Glomerular endothelial cell (primary cell): Measurements from ENCODE around the gene PIAS3. TPM values are rescaled to one million over a fixed set of nuclear protein-coding genes. Genes with fewer than 3 reads are reported as not detected.

Source experiments
- DNase-seq: peaks from one replicate; pipeline ENCODE4 v3.0.0-alpha.2; 2011; ENCODE audit warnings: low read depth, low spot score; ENCODE audit errors: extremely low read depth
- total RNA-seq: library from RNA; depleted of rRNA; stranded (reverse); fragments of >200 nt; gene quantifications from 2 replicates; pipeline ENCODE4 v1.2.3, GENCODE V29; 2015

The PIAS3 gene
- 28.8 and 37.5 TPM in 2 replicates for total RNA-seq

DNA sequence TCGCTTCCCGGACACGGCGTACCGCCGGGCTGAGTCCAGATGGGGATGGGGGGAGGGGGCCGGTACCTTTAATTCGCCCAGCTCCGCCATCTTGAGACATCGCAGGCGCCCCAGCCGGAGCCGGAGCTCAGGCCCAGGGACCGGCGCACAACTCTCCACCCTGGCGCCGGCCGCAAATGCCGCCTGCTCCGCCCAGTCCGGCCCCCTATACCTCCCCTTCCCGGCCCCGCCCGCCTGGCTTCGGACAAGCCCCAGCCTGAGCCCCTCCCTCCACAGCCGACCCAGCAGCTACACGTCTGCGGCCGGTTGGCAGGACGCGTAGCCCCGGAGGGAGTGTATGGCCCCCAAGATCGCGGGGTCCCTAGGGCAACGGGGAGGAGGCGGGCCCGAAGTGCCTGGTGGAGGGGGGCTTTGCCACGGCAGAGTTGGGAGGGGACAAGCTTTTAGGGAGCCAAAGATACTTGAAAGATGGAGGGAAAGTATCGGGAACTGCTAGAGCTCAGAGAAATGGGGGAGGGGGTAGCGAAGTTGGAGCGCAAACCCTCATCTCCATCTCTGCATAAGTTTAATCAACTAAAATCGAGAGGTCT lies at the start of gene PIAS3:
PIAS3 (minus strand) TSS at position 181 of the 590 bp plus-strand sequence; CDS start at position 90, 91 bp downstream.
- DNase-seq = peak; percentile 20

DNA sequence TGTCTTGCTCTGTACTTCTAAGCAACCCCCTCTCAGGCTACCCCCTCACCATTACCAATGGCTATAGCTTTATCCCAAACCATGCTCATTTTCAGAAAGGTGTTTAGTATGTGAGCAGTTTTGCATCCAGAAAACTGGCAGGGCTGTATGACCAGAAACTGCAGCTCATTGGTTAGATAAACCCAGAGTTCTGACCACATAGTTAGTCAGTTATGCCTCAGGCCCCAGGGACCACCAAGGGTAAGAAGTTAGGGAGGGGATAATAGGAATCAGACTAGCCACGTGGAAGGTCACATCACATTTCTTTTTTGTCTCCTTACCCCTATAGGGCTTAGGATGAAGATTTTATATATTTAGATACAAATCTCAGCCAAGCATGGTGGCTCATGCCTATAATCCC lies 49.8 kb upstream of the PIAS3 start:
- DNase-seq = no peak

DNA sequence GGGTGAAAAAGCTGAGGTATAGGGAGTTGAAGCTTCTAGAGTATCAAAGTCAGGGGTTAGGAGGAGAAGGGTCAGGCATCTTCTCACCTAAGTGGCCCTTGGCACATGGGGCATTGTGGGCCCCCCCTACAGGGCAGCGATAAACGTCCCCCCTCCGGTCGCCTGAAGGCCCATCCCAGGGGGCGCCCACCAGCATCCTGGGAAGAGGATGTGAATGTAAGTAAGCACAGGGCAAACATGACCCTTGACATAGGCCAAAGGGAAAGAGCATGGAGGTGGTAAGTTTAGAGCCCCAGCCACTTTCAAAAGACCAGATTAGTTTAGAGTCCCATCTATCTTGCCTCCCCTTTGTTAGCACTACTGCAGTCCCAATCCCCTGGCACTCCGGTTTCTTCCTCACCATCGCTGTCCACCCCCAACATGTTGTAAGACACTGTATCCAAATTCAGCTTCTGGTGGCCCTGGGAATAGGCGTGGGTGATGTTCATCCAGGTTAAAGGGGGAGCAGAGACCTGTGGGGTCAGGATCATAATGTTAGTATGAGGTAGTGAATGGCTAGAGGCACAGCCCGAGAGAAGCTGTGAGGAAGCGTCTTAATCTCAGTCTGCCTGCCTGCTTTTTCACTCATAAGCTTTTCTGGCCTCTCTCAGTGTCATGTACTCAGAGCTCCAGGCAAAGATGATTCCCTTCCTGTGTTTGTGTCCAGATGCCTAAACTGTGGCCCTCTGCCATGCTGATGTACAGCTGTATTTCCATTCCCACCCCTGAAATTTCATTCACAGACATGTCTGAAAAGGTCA lies 48.3 kb upstream of the PIAS3 start:
- no peak for DNase-seq

DNA sequence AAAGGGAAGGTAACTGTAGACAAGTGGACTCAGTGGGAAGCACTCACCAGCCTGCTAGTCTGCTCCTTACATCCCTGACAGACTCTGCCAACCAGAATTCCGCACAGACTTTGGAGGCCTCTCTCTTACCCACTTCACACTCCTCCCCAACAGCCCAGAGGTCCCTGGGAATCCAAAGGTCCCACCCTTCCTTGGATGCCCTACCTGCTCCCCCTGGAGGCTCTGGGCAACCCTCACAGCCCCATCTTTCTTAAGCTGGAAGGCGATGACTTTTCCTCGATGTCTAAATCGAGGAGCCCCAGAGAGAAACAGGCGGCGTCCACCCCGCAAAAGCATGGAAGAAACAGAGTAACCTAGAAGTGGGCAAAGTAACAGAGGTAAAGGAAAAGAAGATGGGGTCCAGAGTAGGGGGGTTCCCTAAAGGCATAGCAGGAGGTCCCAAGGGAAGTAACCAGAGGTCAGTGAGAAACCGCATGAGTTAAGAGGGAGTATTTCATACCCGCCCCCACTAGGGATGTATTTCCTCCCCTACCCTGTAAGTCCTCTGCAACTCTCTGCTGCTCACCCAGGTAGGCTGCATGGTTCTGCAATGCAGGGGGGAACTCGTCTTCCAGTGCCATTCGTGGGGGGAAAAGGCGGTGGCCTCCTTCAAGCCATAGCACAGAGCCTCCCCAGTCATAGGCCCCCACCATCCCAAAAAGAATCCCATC lies 42.6 kb upstream of the PIAS3 start:
- DNase-seq = no peak

DNA sequence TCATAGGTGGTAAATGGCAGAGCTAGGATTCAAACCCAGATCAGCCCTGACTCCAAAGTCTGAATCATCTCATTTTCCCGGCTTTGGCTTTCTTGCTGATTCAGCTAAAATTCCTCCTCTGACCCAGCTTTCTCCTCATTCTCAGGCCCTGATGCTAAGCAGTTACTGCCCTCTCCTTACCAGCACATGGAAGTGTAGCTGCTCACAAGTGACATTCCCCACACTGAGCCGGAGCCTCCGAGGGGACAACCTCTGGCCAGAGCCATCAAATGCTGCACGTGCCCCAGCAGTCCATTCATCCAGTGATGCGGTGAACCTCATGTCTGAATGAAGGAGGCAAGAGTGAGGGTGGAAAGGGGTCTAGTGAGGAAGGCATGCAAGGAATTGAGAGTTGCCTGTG lies 39.9 kb upstream of the PIAS3 start:
- no peak for DNase-seq

DNA sequence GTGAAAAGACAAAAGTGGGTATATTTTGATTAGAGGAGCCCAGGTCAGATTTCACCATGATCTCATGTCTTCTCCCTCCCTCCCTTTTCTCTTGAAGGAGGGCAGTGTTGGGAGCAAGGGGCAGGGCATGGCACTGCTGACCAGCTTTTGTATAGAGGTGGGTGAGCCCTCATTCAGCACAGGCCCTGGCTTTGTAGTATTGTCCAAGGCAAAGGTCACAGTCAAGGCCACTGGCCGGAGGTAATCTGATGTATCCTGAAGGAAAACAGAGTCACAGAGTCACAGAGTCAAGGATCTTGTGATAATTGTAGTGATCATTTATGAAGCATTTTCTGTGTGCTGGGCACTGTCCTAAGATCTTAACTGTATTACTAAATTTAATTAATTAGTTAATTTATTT lies 39.1 kb upstream of the PIAS3 start:
- DNase-seq = no peak

DNA sequence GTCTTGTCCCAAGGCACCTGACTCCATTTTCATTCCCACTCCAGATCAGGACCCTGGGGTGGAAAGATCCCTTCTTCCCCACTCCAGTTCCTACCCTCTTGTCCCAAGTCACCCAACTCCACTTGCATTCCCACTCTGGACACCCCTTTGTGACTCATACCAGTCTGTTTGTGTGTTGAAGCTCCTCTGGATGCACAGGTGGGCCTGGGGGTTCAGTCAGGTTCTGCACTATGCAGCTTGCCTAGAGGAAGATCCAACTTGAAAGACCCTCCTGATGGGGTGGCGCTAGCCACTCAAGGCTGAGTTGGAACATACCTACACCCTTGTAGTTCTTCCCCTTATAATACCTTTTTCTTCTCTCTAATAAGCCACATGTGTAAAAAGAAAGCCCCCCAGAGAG lies 36.6 kb upstream of the PIAS3 start:
- no peak for DNase-seq

DNA sequence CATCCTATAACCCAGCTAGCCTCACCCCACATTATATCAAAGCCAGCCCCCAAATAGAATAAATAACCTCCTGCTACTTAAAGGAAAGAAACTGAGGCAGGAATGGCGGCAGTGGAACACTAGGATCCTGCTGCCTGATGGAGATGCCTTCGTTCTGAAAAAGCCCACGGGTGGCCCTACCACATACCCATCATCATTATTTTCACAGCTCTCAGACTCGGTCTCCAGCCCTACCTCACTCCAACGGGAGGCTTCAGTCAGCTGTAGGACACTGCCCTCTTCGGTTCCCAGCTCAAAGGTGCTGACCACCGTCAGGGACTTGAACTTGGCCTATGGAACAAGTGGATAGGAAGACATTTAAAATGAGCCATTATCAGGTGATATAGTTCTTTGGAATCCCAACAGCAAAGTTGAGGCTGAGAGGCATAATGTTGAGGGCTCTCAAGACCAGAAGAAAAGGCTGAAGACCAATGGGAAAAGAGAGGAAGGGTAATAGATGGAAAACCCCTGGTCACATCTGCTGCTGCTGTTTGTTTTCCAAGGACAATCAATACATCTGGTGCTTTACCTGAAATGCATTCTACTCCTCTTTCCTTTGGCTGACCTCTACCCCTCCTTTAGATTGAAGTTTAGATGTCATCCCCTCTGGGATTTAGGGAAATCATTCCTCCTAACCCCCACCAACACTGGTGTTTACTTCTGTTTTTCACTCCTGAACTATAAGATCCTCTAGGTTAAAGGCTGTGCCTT lies 34.6 kb upstream of the PIAS3 start:
- DNase-seq = no peak

DNA sequence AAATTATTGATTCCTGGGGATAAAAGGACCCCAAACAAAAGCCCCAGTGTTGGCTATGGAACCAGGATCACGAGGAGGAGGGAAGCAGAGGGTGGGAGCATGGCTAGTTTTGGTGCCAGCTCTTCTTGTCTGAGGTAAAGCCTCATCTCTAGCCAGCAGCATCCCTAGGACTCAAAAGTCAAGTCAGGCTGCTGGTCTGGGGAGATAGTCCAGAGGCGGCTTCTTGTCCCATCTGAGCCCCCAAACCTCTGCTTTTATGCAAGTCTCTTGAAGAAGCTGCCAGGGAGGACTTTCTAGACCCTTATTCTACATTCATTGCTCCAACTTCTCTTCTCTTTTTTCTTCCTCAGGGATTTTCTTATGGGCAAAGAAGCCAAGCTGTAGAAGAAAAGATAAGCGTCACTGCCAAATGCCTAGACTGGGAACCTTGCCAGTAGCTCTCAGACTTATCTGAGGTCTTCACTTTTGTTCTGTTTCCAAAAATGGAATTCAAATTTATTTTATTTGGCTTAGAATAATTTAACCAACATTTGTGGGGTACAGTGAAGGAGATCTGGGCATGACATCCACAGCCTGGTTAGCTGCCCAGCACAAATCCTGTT lies 33.7 kb upstream of the PIAS3 start:
- DNase-seq = peak; percentile 47

DNA sequence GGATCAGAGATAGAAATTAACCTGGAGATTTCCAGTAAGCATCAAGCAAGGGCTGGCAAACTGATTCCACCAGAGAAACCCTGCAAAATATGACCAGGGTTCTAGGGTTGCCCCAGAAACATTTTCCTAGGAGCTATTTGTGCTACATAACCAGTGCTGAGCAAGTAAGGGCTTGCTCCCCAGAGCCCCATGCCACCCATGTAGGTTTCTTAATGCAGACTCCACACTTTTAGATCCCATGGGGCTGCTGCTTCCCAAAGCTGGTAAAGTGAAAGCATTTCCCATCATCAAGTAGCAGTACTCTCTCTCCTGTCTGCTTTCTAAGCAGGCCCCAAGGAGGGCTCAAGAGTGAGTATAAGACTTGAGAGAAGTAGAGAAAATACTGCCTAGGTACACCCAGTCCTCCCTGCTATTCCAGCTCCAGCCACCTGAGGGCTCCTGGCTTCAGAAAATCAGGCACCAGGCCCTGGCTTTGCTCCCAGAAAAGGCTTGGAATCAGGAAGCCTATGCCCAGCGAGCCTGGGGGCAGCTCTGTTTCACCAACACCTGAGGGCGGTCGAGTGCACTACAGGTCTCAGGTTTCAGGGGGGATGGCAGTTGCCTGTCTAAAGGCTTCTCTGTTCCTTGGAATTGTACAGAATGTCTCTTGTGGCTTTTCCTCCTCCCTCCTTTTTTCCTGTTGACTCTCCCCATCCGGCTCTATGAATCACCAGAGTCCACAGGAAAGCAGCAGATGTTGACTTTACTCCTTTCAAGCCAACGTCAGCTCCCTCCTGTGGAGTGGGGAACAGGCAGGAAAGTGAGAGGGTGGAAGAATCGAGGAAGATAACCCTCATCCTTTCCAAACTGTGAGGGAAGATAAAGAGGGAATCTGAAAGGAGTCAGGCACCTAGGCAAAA lies 33.0 kb upstream of the PIAS3 start:
- DNase-seq = peak; percentile 96

DNA sequence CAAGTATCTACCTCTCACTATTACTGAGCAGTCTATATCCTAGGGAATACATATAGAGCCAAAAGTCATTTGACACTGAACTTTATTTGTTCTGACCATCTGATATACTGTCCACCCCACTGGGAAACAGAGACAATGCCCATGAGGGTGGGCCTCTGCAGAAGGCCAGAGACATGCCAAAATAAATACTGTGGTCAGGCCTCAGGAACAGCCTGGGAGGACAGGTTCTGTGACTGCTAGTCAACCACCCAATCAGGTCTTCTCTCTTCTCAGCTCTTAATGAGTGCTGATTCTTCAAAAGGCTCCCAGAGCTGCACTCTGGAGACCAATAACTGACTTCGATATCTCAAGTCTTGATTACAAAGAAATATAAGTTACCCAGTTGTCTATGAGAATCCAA lies 32.3 kb upstream of the PIAS3 start:
- DNase-seq = no peak

DNA sequence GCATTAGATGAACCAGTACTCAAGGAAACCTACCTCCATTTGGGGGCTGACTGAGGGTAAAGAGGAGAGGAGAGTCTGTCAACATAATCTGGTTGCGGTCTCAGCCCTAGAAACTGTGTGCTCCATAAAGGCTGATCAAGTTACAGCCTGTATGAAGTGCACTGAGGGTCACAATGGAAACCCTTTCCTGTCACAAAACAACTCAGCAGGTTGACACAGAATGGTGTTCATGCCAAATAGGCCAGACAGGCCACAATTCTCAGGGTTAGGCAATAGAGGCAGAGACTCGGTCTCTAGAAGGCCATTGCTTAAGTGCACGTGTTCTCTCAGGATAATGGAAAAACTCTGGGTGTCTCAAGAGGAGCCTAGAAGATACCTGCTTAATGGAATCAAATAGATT lies 30.8 kb upstream of the PIAS3 start:
- no peak for DNase-seq

DNA sequence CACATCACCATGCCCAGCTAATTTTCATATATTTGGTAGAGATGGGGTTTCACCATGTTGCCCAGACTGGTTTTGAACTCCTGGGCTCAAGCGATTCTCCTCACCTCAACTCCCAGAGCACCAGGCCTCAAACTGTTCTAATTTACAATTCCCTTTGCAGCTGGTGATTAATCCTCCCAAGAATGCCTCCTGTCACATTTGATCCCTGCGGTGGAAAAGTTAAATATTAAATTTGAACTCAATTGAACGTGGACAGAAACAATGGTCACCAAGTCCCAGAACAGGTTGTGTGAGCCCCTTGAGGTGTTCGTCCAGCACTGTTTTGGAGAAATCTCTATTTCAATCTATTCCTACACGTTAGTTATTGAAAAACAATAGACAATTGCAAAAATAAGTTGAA lies 28.8 kb upstream of the PIAS3 start:
- no peak for DNase-seq

DNA sequence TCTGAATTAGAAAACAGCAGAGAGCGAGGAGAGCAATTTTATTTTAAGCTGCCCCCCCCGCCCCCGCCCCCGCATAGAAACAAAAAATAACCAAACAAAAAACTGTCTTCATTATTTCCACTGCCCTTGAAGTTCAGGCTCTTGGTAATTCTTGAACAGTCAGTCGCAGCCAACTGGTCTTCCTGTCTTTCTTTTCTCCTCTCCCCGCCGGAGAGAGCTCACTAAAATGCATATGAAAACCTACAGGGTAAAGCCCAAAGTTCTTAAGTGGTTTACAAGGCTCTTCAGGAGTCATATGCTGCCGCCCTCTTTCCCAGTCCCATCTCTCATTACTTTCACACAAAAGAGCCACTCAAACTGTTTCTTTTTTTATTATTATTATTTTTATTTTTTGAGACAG lies 27.9 kb upstream of the PIAS3 start:
- DNase-seq = no peak

DNA sequence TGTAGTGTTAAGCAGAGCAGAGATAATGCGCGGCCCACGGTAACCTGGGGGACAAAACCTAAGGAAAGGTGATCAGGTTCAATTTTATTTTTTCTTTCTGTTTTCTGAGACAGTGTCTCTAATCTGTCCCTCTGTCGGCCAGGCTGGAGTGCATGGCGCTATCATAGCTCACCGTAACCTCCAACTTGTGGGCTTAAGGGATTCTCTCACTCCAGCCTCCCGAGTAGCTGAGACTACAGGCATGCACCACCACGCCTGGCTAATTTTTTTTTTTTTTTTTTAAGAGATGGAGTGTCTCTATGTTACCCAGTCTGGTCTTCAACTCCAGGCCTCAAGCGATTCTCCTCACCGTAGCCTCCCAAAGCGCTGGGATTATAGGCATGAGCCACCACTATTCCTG lies 27.5 kb upstream of the PIAS3 start:
- DNase-seq = no peak

DNA sequence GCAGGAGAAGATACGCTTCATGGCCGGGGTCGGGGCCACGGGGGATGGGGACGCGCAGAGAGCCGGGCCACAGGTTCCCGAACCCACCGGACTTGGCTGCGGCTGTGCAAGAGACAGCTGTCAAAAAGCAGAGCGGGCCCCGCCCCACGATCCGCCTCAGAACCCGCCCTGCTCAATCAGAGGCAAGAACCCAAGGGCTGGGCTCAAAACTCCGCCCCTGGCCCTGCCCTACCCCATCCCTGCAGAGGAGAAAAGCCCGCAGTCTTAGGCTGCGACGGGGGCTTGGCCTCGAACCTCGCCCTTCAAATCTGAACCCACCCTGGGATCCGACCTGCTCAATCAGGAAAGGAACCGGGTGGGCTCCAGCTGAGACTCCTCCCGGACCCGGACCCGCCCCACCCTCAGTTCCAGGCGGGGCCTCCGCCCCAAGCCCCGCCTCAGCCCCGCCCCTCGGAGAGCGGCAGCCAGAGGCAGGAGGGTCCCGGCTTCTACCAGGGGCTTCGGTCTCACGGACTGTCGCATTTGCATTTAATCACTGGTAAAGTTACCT lies 26.9 kb upstream of the PIAS3 start, which contains the start of gene ANKRD35:
ANKRD35 (minus strand) TSS at position 129 of the 550 bp plus-strand sequence; CDS start at position 21, 108 bp downstream.
- DNase-seq = no peak

DNA sequence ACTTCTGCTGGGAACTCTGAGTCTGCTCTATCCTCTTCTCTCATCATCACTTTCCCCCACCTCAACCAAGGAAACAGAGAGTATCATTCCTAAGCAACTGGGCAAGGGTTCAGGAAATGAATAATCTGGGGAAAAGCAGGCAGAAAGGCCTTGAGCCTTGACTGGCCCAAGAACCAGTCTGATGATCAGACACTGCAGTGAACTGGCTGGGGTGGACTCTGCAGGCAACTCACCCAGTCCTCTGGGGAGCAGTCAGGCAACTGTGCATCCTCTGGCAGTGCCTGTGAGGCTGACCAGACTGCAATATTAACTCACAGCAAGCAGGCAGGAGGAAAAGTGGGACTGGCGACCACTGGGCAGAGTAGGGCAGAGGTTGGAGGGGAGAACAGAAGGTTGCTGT lies 25.8 kb upstream of the PIAS3 start:
- DNase-seq = peak; percentile 34

DNA sequence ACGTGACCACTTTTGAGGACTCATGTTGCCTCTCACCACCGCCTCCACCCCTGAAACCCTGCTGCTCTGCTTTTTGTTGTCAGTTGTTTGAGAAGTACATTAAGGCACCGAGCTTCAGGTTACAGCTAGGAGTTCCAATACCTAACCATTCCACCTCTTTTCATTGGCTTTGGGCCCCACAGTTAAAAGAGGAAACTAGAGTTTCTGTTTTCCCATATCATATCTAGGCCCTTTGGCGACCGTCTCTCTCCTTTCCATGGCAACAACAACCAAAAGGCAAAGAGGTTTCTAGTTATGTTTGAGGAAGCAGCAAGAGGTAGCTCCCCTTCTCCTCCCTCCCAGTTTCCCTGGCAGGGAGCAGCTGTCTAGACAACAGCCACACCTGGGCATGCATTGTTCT lies 20.9 kb upstream of the PIAS3 start:
- DNase-seq = no peak

DNA sequence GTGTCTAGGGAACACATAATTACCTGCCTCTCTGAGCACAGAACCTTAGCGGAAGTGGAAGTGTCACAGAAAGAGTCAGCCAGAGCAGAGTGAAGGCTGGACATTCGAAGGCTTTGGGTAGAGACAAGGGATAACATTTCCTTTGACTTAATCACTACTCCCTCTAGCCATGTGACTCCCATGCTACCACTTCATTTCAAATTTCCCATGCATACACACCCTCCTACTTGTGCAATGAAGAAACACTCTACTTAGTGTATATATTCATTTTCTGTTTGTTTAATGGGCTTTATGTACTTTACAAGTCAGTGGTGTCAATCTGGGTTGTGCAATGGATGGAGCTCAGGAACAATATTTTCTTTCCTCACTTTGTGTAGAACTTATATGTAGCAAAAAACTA lies 19.8 kb upstream of the PIAS3 start:
- no peak for DNase-seq
